ENCODE measurements around the gene LIPT1. TPM values are rescaled to one million over a fixed set of nuclear protein-coding genes. Genes with fewer than 3 reads are reported as not detected.
A peak's percentile ranks its signal among the peaks of the same experiment; 100 is the strongest.

LIPT1 gene
- total RNA-seq, 1 donor: 9.0 TPM

GRCh38 chr2:99171377-99172140 is 16.8 kb downstream of the LIPT1 start:
- no peak for DNase-seq (ENCODE audit: low read depth)
- no peak for TF ChIP-seq CTCF (IDR thresholded peaks at IDR 0.05; ENCODE audit: insufficient read depth, low read length)
- H3K4me3 ChIP-seq (ENCODE audit: low read depth, low read length): no peak overlapping the region

- peak within 1 kb of the TSS; percentile 100 for H3K4me3 ChIP-seq (ENCODE audit: low read depth, low read length)
- peak; percentile 98 for DNase-seq (ENCODE audit: low read depth)
- TF ChIP-seq CTCF (IDR thresholded peaks at IDR 0.05; ENCODE audit: insufficient read depth, low read length): no peak
These were observed 26.2 kb downstream of the LIPT1 start, which contains the start of the genes MITD1 and MRPL30 for GRCh38 chr2:99180755-99181623. Gene MITD1 (minus strand): TSS chr2:99181058. CDS start chr2:99180981, 77 bp downstream. Gene MRPL30 (plus strand): TSS chr2:99181184. CDS start chr2:99186204, 5,020 bp downstream.

GRCh38 chr2:99181624-99182000 is 26.8 kb downstream of the LIPT1 start:
- peak overlapping the region; percentile 100 for H3K4me3 ChIP-seq (ENCODE audit: low read depth, low read length)
- no peak for TF ChIP-seq CTCF (IDR thresholded peaks at IDR 0.05; ENCODE audit: insufficient read depth, low read length)
- peak; percentile 4 for DNase-seq (ENCODE audit: low read depth)

- TF ChIP-seq CTCF (IDR thresholded peaks at IDR 0.05; ENCODE audit: insufficient read depth, low read length): no peak
- H3K4me3 ChIP-seq (ENCODE audit: low read depth, low read length): no peak overlapping the region
- no peak for DNase-seq (ENCODE audit: low read depth)
These were observed 28.3 kb downstream of the LIPT1 start for GRCh38 chr2:99183025-99183424.

GRCh38 chr2:99184811-99185210 is 30.0 kb downstream of the LIPT1 start:
- H3K4me3 ChIP-seq (ENCODE audit: low read depth, low read length): no peak overlapping the region
- no peak for DNase-seq (ENCODE audit: low read depth)
- TF ChIP-seq CTCF (IDR thresholded peaks at IDR 0.05; ENCODE audit: insufficient read depth, low read length): no peak

GRCh38 chr2:99187011-99187410 is 32.2 kb downstream of the LIPT1 start:
- no peak overlapping the region for H3K4me3 ChIP-seq (ENCODE audit: low read depth, low read length)
- DNase-seq (ENCODE audit: low read depth): no peak
- no peak for TF ChIP-seq CTCF (IDR thresholded peaks at IDR 0.05; ENCODE audit: insufficient read depth, low read length)

Measured in fibroblast of the aortic adventitia (primary cell).